GM10847 (cell line): ENCODE measurements around the gene KRTAP12-2.

Experiments
- POLR2A ChIP-seq: IDR thresholded peaks from 2 replicates; pipeline ENCODE4 v1.6.1; 2011; ENCODE audit not compliant: insufficient read length; ENCODE audit errors: extremely low read depth

Gene KRTAP12-2, protein sequence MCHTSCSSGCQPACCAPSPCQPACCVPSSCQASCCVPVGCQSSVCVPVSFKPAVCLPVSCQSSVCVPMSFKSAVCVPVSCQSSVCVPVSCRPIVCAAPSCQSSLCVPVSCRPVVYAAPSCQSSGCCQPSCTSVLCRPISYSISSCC

GRCh38 chr21:44666401-44667320 is at the start of gene KRTAP12-2:
Gene KRTAP12-2, minus strand, starts transcription at chr21:44666927. Its CDS starts 41 bp downstream, at chr21:44666886.
- no peak for TF ChIP-seq POLR2A

DNA sequence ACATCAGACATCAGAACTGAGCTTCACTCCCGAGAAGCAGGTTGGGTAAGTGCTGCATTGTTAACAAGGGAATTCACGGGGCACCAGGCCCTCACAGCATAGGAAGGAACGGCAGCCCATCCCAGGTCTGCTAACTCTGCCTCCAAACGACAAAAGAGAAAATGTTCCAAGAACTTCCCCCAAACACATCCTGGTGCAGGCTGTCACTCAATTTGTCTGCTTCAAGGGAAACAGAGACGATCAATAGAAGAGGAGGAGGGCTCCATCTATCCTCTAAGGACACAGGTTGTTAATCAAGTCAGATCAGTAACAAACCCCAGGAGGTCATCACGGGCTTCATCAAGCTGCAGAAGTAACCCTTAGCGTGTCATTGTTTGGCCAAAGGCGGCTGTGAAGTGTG is 48.2 kb upstream of the KRTAP12-2 start:
- no peak for TF ChIP-seq POLR2A

DNA sequence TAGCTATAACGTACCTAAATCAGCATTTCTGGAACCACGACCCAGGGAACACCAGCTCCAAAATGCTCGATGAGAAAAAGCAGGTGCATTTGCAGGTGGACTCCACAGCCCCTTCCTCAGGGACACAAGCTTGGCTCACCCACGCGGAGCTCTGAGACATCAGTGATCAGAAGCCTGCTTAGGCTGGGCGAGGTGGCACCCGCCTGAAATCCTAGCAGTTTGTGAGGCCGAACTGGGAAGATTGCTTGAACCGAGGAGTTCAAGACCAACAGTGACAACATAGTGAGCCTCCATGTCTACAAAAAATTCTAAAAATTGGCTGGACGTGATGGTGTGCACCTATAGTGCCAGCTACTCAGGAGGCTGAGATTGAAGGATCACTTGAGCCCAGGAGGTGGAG is 47.1 kb upstream of the KRTAP12-2 start:
- TF ChIP-seq POLR2A = no peak

DNA sequence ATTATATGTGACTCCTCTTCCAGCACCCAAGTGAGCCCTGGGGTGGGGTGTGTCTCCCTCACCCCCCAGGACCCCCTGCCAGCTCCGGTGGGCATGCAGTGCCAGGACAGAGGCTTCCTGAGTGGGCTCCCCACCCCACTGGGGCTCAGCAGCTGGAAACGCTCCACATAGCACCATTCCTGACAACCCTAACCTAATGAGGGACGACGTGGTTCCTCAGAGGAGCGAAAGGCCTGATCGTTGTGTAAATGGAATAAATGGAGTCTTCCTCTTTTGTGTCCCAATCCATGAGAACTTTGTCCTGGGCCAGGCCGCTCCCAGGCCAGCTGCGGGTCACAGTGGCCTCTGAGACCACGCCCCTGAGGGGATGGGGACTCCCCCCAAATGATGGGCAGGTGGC is 46.4 kb upstream of the KRTAP12-2 start:
- TF ChIP-seq POLR2A = no peak

- no peak for TF ChIP-seq POLR2A
These were observed 45.7 kb upstream of the KRTAP12-2 start for GRCh38 chr21:44712203-44713028.

GRCh38 chr21:44711327-44712202 is 44.8 kb upstream of the KRTAP12-2 start, which contains the start of gene TSPEAR:
Gene TSPEAR, minus strand, starts transcription at chr21:44711572. Its CDS starts 58 bp downstream, at chr21:44711514.
- TF ChIP-seq POLR2A = no peak

DNA sequence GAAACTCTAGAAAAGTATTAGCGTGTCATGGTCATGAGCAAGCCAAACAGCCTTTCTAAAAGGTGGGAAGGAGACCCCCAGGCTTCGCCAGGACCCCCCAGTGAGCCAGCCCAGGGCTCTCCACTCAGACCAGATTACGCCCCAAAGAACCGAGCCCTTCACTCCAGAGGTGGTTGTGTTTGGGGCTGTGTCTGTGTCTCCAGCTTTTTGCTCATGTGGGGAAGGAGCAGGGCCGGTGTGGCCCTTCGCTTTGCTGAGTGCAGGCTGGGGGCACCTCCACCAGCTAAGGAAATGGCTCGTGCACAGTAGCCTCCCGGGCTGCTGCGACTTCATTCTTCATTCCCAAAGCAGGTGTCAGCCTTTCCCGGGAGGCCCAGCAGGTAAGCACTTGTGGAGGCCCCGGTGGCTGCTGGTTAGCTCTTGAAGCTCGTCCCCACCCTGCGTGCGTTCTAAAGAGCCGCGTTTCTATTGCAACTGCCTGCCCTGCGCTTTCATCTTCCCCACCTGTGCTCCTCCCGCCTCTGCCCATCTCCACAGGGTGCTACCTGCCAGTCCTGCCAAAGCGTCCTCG is 44.1 kb upstream of the KRTAP12-2 start:
- no peak for TF ChIP-seq POLR2A

- no peak for TF ChIP-seq POLR2A
These were observed 43.6 kb upstream of the KRTAP12-2 start for GRCh38 chr21:44710294-44710665.

DNA sequence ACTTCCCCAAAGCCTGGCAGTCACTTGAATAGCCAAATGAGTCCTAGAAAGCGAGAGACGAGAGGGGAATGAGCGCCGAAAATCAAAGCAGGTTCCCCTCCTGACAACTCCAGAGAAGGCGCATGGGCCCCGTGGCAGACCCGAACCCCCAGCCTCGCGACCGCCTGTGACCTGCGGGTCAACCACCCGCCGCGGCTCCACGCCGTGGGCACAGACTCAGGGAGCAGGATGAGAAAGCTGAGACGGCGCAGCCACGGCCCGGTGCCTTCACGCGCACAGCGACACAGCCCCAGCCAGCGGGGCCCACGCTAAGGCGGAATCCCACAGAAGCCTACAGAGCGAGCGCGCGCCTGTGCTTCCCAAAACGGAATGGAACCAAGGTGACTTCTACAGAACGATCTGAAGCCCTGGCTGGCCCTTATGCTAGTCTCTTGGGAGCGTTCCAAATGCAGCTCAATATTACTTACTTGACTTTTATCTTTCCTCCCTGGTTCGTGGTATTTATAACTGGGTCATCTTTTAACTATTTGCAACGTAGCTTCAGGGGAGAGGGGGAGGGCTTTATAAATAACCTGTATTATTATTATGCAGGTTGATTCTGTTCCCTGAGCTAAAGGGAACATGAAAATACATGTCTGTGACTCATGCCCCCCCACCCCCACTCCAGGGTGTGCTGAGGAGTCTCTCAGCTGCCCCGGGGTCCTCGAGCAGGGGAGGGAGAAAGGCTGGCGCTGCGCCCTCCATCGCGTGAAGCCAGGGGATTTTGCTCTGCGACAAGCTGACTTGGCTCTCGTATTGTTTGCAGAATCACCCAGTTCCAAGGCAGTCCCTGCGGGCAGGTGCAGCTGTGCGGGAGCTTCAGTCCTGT is 42.9 kb upstream of the KRTAP12-2 start:
- no peak for TF ChIP-seq POLR2A

DNA sequence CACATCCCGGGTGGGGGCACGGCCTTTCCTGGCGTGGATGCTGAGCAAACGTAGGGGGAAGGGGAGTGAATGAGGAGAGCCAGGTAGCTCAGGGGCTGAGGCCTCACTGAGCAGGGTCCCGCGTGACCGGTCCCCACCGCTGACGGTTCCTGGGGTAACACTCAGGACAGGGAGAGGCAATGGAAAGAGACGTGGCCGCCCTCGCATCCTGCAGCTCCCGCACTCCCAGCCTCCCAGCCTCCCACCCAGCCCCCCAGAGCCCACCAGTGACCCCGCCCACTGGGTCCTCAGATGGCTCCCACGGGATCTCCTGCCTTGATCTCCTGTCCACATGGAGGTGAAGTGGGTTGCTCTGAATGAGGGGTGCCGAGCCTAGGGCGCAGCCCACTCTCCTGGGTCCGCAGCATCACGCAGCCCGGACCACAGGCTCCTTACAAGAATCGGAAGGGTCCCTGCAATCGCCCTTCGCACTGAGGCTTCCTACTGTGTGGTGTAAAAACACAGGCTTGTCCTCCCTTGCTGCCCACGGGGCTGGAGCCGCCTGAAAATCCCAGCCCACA is 42.2 kb upstream of the KRTAP12-2 start:
- TF ChIP-seq POLR2A = no peak

- TF ChIP-seq POLR2A = no peak
These were observed 41.6 kb upstream of the KRTAP12-2 start for GRCh38 chr21:44708213-44708865.

DNA sequence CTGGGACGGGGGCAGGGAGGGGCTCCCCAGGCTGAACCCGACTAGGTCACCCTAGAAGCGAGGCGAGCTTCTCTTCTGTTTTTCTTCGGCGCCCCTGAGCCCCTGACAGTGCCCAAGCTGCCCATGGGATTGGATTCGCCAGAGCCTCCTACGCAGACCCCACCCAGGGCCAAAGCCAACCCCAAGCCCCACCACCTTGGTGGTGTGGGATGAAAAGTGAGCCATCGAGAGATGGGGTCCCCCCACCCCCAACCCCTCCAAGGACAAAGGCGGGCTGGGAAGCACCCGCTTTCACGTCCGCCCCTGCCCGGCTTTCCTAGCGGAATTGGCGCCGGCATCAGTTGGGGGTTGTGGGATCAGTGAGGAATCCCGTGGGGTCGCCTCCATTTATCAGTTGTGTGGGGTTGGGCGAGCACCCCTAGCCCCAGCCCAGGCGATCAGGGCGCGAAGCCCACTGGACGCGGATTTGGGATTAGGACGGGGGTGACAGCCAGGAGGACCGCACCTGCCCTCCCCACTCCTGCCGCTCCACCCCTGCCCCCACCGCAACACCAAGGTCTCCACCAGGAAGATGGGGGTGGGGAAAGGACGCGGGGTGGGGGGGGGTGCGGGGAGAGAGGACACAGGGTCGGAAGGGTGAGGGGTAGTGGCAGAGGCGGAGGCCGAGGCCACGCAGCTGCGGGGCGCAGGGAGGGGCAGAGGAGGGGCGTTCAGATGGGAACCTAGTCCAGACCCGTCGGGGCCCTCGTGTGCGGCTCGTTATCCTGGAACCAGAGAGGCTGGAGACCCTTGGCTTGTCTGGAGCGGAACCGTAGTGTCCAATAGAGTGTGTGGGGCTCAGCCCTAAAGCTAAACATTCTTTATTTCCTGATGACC is 40.2 kb upstream of the KRTAP12-2 start:
- TF ChIP-seq POLR2A = no peak
